Mucosa of stomach (tissue), 1 donor: ENCODE results near the gene MRM2.

ENCODE experiments used
- H3K27me3 ChIP-seq: one replicate; pipeline ENCODE4 v1.7.0; 2013; ENCODE audit warnings: mild to moderate bottlenecking, low read length; ENCODE audit not compliant: control insufficient read depth, insufficient read depth
- H3K36me3 ChIP-seq: one replicate; pipeline ENCODE4 v1.7.0; 2013; ENCODE audit warnings: low read length; ENCODE audit not compliant: control insufficient read depth, insufficient read depth
- H3K4me1 ChIP-seq: one replicate; pipeline ENCODE4 v1.7.0; 2013; ENCODE audit warnings: mild to moderate bottlenecking, low read length; ENCODE audit not compliant: control insufficient read depth, insufficient read depth
- H3K4me3 ChIP-seq: one replicate; pipeline ENCODE4 v1.7.0; 2013; ENCODE audit warnings: low read length
- H3K9ac ChIP-seq: one replicate; pipeline ENCODE4 v1.7.0; 2013; ENCODE audit warnings: mild to moderate bottlenecking, low read length, moderate library complexity
- H3K9me3 ChIP-seq: one replicate; pipeline ENCODE4 v1.7.0; 2013; ENCODE audit warnings: mild to moderate bottlenecking, low read length, moderate library complexity; ENCODE audit not compliant: control insufficient read depth
- donor health status: Pancreatic carcinoma.

The MRM2 gene

DNA sequence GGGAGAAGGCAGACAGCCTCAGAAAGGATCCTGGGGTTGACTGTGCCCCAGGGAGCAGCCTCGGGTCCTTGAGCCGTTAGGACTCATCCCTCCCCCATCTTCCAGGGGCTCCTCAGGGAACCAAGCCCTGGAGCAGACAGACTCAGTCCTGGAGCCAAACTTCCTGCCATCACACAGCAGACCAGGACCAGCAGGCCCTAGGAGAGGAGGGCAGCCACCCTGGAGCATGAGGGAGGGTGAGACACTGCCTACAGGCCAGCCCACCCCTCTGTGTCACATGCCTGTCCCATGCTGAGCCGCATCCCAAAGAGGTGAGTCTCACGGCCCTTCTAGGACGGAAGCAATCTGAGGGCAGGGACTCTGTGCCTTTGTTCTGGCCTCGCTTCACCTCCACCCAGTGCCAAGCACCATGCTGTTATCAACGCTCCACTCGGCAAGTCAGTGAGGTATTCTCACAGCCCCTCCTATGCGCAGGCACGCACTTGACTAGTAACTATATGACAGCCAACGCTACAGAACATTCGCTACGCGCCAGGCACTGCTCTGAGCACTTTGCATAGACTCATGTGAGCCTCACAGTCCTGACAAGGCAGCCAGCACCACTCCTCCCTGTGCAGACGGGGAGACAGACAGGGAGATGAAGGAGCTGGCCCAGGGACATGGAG, 28.3 kb downstream of the MRM2 start:
- H3K9ac ChIP-seq, result no peak overlapping the region
- H3K4me3 ChIP-seq, result no peak overlapping the region
- no peaks in the 10 kb centered on the region for H3K9me3 ChIP-seq
- H3K4me1 ChIP-seq, result no peaks in the 10 kb centered on the region
- H3K27me3 ChIP-seq, result no peaks in the 10 kb centered on the region
- peaks cover 6% of the 10 kb centered on the region for H3K36me3 ChIP-seq

- no peaks in the 10 kb centered on the region for H3K27me3 ChIP-seq
- H3K9me3 ChIP-seq, result no peaks in the 10 kb centered on the region
- no peak overlapping the region for H3K4me3 ChIP-seq
- no peak overlapping the region for H3K9ac ChIP-seq
- no peaks in the 10 kb centered on the region for H3K4me1 ChIP-seq
- H3K36me3 ChIP-seq, result peaks cover 2% of the 10 kb centered on the region
Measured at GRCh38 chr7:2212906-2213305, 29.1 kb downstream of the MRM2 start.

DNA sequence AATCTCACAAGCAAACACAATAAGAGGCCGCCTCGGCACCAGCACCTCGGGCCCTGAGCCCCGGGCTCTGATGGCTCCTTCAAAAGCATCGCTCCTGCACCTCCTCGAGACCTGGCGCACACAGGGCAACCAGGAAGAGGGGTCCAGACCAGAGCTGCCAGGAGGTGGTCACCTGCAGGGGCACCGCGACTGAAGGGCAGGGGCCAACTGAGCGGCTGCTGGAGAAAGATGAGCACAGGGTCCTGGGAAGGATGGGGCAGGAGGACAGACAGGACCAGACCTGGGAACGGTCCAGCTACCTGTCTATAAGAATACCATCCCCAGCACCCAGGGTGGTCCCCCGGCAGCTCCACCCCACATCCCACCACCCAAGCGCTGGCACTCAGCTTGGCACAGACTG, 30.1 kb downstream of the MRM2 start:
- H3K9me3 ChIP-seq, result no peaks in the 10 kb centered on the region
- H3K27me3 ChIP-seq, result no peaks in the 10 kb centered on the region
- no peaks in the 10 kb centered on the region for H3K36me3 ChIP-seq
- no peaks in the 10 kb centered on the region for H3K4me1 ChIP-seq
- no peak overlapping the region for H3K9ac ChIP-seq
- H3K4me3 ChIP-seq, result no peak overlapping the region

DNA sequence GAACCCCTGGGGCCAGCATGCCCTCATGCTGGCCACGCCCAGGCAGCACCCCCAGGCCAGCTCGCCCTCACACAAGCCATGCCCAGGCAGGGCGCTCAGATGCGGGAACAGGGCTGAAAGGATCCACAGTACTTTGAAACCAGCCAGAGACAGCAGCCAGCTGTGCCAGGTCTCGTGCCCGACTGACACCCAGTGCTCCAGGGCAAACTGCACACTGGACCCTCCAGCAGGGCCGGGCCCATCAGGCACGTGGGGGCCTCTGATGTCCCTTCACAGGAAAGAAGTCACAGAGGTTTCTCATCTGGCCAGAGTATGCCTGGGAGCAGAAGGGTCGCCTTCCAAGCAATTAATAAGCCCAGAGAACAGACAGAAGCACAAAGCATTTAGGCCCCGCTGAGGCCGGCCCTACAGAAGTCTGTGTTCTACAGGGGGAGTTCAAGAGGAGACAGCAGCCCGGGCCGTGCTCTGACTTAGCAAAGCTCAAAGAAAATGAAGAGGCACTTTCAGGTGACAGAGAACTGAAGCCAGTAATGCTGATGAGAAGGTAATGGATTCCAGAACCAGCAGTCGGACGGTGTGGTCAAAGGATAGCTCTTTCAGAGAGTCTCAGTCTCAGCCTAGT, 30.6 kb downstream of the MRM2 start:
- H3K9me3 ChIP-seq, result no peaks in the 10 kb centered on the region
- no peaks in the 10 kb centered on the region for H3K4me1 ChIP-seq
- H3K9ac ChIP-seq, result no peak overlapping the region
- no peaks in the 10 kb centered on the region for H3K36me3 ChIP-seq
- H3K4me3 ChIP-seq, result no peak overlapping the region
- no peaks in the 10 kb centered on the region for H3K27me3 ChIP-seq

DNA sequence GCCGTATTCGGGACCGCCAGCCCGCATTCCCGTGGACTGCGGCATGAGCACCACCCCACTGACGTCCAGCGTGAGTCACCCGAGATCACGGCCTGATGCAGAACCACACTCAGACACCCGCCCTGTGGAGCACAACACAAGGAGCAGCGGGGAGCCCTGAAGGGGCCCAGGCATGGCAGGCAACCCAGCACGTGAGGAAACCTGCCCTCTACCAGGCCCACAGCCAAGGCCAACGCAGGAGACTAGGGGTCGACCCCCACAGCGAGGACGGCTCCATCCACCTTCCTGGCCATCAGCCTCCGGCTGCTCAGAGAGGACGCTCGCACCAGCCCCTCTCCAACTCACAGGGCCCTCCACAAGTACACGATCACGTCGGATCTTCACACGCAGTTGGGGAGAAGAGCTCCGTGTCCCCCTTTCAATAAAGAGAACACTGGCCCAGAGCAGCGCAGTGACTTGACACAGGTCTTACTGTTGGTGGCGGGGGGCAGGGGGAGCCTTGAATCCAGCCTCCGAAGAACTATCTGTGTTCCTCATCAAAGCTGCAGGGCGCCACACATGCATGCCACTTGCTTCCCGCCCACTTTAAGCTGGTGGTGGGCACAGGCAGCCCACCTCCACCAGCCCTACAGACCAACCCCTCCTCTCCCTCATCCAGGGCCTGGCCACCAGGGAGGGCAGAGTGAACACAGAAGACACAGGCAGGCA, 31.3 kb downstream of the MRM2 start:
- H3K9me3 ChIP-seq, result no peaks in the 10 kb centered on the region
- H3K9ac ChIP-seq, result no peak overlapping the region
- H3K4me3 ChIP-seq, result no peak overlapping the region
- no peaks in the 10 kb centered on the region for H3K27me3 ChIP-seq
- H3K4me1 ChIP-seq, result no peaks in the 10 kb centered on the region
- no peaks in the 10 kb centered on the region for H3K36me3 ChIP-seq

- Histone ChIP-seq H3K36me3 (no peaks in the 10 kb centered on the region), H3K27me3 (no peaks in the 10 kb centered on the region), H3K9ac (no peak overlapping the region), H3K4me1 (no peaks in the 10 kb centered on the region), H3K9me3 (no peaks in the 10 kb centered on the region), H3K4me3 (no peak overlapping the region)
Measured at GRCh38 chr7:2209961-2210323, 32.1 kb downstream of the MRM2 start.

GRCh38 chr7:2209146-2209960, 32.7 kb downstream of the MRM2 start:
- Histone ChIP-seq H3K27me3 (no peaks in the 10 kb centered on the region), H3K36me3 (no peaks in the 10 kb centered on the region), H3K9ac (no peak overlapping the region)

GRCh38 chr7:2208712-2209111, 33.3 kb downstream of the MRM2 start:
- Histone ChIP-seq H3K27me3 (no peaks in the 10 kb centered on the region), H3K9ac (no peak overlapping the region), H3K9me3 (no peaks in the 10 kb centered on the region), H3K36me3 (no peaks in the 10 kb centered on the region), H3K4me1 (no peaks in the 10 kb centered on the region), H3K4me3 (no peak overlapping the region)

More at GRCh38 chr7:2209146-2209960, 32.7 kb downstream of the MRM2 start:
- Histone ChIP-seq H3K4me3 (no peak overlapping the region), H3K4me1 (no peaks in the 10 kb centered on the region), H3K9me3 (no peaks in the 10 kb centered on the region)

GRCh38 chr7:2205036-2205780, 36.8 kb downstream of the MRM2 start:
- H3K4me1 ChIP-seq, result no peaks in the 10 kb centered on the region
- H3K27me3 ChIP-seq, result no peaks in the 10 kb centered on the region
- H3K9me3 ChIP-seq, result no peaks in the 10 kb centered on the region
- no peaks in the 10 kb centered on the region for H3K36me3 ChIP-seq
- no peak overlapping the region for H3K4me3 ChIP-seq
- no peak overlapping the region for H3K9ac ChIP-seq

DNA sequence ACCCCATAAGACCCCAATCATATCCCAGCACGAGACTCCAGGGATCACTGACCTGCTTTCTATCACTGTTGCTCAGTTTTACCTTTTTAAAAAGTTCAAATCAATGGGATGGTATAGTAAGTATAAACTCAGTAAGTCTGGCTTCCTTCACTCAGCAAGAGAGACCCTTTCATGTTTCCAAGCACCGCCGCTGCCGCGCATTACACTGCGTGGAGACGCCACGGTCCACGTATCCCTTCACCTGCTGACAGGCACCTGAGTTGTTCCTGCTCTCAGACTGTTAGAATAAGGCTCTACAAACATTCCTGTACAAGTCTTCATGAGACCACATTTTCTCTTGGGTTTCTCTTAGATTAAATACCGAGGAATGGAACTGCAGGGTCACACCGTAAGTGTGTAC, 37.6 kb downstream of the MRM2 start:
- Histone ChIP-seq H3K27me3 (no peaks in the 10 kb centered on the region), H3K9me3 (no peaks in the 10 kb centered on the region), H3K36me3 (no peaks in the 10 kb centered on the region), H3K4me1 (no peaks in the 10 kb centered on the region), H3K4me3 (no peak overlapping the region), H3K9ac (no peak overlapping the region)

DNA sequence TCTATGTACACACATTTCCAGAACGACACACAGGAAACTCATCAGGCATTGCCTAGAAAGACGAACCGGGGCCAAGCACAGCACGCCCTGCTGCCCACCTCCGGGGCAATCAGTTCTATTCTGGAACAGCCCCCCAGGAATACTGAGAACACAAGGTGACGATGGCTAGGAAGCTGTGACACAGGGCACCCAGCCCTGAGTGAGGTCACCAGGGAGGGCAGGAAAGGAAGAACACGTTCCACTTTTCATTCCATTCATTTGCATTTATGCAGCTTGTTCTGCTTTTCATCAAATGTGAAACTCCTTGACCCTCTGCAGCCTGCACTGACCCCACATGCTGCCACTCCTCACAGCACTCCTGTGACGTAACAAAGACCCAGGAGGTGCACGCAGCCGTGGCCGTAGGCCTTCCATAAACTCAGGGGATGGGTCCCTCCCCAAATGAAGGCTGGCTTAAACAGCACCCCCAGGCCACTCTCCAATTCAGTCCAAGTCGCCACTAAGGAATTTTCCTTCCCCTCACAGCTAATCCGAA, 38.2 kb downstream of the MRM2 start:
- Histone ChIP-seq H3K9ac (no peak overlapping the region), H3K9me3 (no peaks in the 10 kb centered on the region), H3K4me1 (no peaks in the 10 kb centered on the region), H3K4me3 (no peak overlapping the region), H3K36me3 (no peaks in the 10 kb centered on the region), H3K27me3 (no peaks in the 10 kb centered on the region)
